Right lobe of liver (tissue), 6 donors: ENCODE results near the gene CXCL12. TPM values are rescaled to one million over a fixed set of nuclear protein-coding genes. Genes with fewer than 3 reads are reported as not detected.

ENCODE experiments used
- ATAC-seq, 4 donors: fragments of 200-7000 bp; cut with Tn5 transposase; one replicate each; pipeline ENCODE4 v1.9.1; 2020; ENCODE audit warnings: mild to moderate bottlenecking in 4 of 4, moderate library complexity in 4 of 4
- DNase-seq, 3 donors: peaks; one replicate each; pipeline ENCODE4 v3.0.0-alpha.2; 2020
- H3K27ac ChIP-seq, 3 donors: fragments of 200-600 bp; one replicate each; pipeline ENCODE4 v1.8.0; 2022
- H3K27me3 ChIP-seq, 2 donors: fragments of 200-600 bp; one replicate each; pipeline ENCODE4 v1.8.0; 2022
- H3K36me3 ChIP-seq, 4 donors: fragments of 200-600 bp; sonication (generic) in 1 of 4; one replicate each; pipeline versions ENCODE4 v1.5.1 to v1.8.0; 2017 to 2022; ENCODE audit warnings: control low read depth in 1 of 4
- H3K4me1 ChIP-seq, 4 donors: fragments of 200-600 bp; sonication (generic) in 1 of 4; one replicate each; pipeline versions ENCODE4 v1.5.1 to v1.8.0; 2017 to 2022; ENCODE audit warnings: control low read depth in 1 of 4
- H3K4me3 ChIP-seq, 3 donors: fragments of 200-600 bp; one replicate each; pipeline ENCODE4 v1.8.0; 2022
- H3K9me3 ChIP-seq, 4 donors: fragments of 200-600 bp; sonication (generic) in 1 of 4; one replicate each; pipeline versions ENCODE4 v1.5.1 to v1.8.0; 2017 to 2022; ENCODE audit warnings: control low read depth in 1 of 4
- POLR2A ChIP-seq: fragments of 450-650 bp; IDR thresholded peaks from one replicate; pipeline ENCODE4 v1.6.1; 2017; ENCODE audit warnings: antibody characterized with exemption, mild to moderate bottlenecking
- WGBS: methylation state at CpG from one replicate; pipeline ENCODE4 v1.1.6; 2018; ENCODE audit warnings: low coverage, low lambda C conversion rate; ENCODE audit not compliant: insufficient coverage; ENCODE audit errors: missing lambda C conversion rate; 5-methylcytosine and 5-hydroxymethylcytosine counted together
- intact Hi-C, 2 donors: fragments of 100-400 bp; cut with DNase I; formaldehyde crosslinking; loops; one replicate each; pipeline versions ENCODE4 v1.11.2 to v1.14.1; 2022
- total RNA-seq, 6 experiments: library from RNA; depleted of rRNA in 2 of 6; stranded (reverse); fragments of >200 nt in 2 of 6; fragmentation: NEBNext Ultra II Directional in 3 of 6; extraction: Animal tissue kit (Norgen Biotek cat#: 25700) in 3 of 6; gene quantifications; one replicate each; pipeline versions ENCODE4 v1.1.0 to v1.2.4, GENCODE V29; 2016 to 2023
- TF ChIP-seq, protein P1 (sequence below), 4 donors: fragments of 200-600 bp in 3 of 4; fragments of 450-650 bp in 1 of 4; IDR thresholded peaks; one replicate each; pipeline versions ENCODE4 v1.5.1 to v1.8.0; 2016 to 2022; ENCODE audit warnings: antibody characterized with exemption in 4 of 4, mild to moderate bottlenecking in 2 of 4
- donor health status: DM: no; HTN: yes; CAD: no.
- donor health status: DM: no; HTN: no; CAD: no.
- donor health status: DM: no; HTN: no; CAD: no.
- donor health status: DM: no; HTN: yes; CAD: no.
- donor health status: DM: no; HTN: yes; CAD: no.

Gene CXCL12
- total RNA-seq, 6 experiments from 2014 or later: 17.5 to 116 (median 65.3) TPM

DNA sequence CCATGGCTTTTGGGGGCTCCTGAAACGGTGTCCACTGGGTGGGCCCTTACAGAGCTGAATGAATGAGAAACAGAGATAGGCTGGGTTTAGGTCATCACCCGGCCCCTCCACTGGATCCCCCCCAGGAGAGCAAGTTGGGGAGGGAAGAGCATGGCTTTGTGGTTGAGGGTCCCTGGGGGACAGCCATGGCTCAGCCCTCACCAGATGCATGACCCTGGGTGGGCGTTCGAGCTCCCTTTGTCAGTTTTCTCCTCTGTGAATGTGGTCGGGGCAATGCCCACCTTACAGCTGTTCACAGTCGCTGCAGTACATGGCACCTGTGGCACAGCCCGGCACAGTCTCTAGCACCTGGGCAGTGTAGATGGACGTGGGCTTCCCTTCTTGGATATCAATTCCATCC is 40.6 kb upstream of the CXCL12 start:
- Histone ChIP-seq H3K4me3 (no peak overlapping the region), H3K27ac (no peak overlapping the region), H3K27me3 (no peaks in the 10 kb centered on the region), H3K9me3 (no peaks in the 10 kb centered on the region), H3K36me3 (no peaks in the 10 kb centered on the region), H3K4me1 (no peaks in the 10 kb centered on the region)
- intact Hi-C loops: no loop called here
- no peak for ATAC-seq
- TF ChIP-seq, protein P1, sequence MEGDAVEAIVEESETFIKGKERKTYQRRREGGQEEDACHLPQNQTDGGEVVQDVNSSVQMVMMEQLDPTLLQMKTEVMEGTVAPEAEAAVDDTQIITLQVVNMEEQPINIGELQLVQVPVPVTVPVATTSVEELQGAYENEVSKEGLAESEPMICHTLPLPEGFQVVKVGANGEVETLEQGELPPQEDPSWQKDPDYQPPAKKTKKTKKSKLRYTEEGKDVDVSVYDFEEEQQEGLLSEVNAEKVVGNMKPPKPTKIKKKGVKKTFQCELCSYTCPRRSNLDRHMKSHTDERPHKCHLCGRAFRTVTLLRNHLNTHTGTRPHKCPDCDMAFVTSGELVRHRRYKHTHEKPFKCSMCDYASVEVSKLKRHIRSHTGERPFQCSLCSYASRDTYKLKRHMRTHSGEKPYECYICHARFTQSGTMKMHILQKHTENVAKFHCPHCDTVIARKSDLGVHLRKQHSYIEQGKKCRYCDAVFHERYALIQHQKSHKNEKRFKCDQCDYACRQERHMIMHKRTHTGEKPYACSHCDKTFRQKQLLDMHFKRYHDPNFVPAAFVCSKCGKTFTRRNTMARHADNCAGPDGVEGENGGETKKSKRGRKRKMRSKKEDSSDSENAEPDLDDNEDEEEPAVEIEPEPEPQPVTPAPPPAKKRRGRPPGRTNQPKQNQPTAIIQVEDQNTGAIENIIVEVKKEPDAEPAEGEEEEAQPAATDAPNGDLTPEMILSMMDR (IDR thresholded peaks at IDR 0.05): no peak
- TF ChIP-seq POLR2A: no peak
- no peak for DNase-seq
- 0% methylated on average over 1 of the region's 8 CpGs for WGBS

DNA sequence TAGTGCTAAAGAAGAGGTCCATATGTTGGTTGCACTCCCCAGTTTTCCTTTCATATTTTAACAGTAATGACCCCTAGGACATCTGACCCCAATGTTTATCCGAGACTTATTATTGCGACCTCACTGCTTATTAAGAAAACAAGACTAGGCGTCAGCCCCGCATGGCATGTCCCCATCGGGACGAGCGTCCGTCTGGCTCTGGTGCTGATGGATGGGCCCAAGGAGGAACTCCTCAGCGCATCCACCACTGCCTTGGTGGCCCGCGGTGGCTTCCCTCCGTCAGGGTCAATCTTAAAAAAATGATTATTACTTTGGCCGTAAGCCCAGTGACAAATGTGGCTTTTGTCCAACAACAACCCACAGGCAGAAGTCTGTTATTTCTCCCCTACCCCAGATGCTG is 40.1 kb upstream of the CXCL12 start:
- WGBS: 34% methylated on average over 9 of the region's 13 CpGs
- Histone ChIP-seq H3K27ac (no peak overlapping the region), H3K9me3 (no peaks in the 10 kb centered on the region), H3K27me3 (no peaks in the 10 kb centered on the region), H3K36me3 (no peaks in the 10 kb centered on the region), H3K4me3 (no peak overlapping the region), H3K4me1 (no peaks in the 10 kb centered on the region)
- intact Hi-C loops: no loop called here
- TF ChIP-seq POLR2A: no peak
- TF ChIP-seq, protein P1 (IDR thresholded peaks at IDR 0.05): no peak
- ATAC-seq (no peak), DNase-seq (no peak)

DNA sequence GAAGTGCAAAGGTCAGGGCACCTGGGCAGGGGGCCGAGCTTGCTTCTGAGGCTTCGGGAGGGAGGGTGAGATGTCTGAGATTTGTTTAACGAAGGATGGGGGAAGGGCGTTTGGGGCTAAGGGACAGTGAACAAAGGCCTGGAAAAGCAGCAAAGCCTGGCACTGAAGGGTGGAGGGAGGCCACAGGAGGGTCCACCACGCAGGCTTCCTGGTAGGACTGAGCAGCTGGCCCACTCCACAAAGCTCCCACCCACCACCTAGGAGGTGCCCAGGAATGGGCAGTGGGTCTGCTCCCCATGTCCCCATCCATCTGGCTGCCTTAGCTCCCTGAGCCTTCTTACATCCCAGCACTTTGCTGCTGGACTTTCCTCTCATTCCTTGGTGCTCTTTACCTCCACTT is 39.4 kb upstream of the CXCL12 start:
- Histone ChIP-seq H3K9me3 (no peaks in the 10 kb centered on the region), H3K27me3 (no peaks in the 10 kb centered on the region), H3K27ac (no peak overlapping the region), H3K36me3 (no peaks in the 10 kb centered on the region), H3K4me3 (no peak overlapping the region), H3K4me1 (no peaks in the 10 kb centered on the region)
- intact Hi-C loops: no loop called here
- ATAC-seq (no peak), DNase-seq (no peak)
- 28% methylated on average over 2 of the region's 5 CpGs for WGBS
- no peak for TF ChIP-seq POLR2A
- TF ChIP-seq, protein P1 (IDR thresholded peaks at IDR 0.05): no peak

DNA sequence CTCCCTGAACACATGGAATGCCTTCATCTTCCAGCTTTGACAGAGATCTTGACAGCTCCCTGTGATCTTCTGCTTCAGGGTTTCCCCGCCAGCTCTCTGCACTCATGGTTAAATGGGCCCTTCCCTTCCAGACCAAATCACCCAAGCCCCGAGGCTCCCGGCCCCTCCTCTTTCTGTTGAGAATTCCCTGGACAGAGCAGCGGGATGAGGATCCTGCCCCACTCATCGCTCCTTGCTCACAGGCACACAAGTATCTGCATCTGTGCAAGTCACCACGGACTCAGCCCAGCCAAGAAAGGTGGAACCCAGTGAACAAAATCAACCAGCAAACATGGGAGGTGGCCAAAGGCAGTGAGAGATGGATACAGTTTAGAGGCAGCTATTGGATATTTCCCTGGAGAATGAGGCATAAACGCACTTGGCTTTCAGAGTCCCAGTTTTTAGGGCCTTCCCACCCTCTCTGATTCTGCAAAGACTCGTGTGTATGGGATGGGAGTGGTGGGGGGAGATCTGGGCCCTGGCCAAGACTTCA is 37.7 kb upstream of the CXCL12 start:
- no peak overlapping the region for H3K4me3 ChIP-seq
- no peaks in the 10 kb centered on the region for H3K27me3 ChIP-seq
- H3K36me3 ChIP-seq: no peaks in the 10 kb centered on the region
- no peak overlapping the region for H3K27ac ChIP-seq
- H3K9me3 ChIP-seq: no peaks in the 10 kb centered on the region
- no peak for DNase-seq
- 64% methylated on average over 8 of the region's 8 CpGs for WGBS
- TF ChIP-seq, protein P1 (IDR thresholded peaks at IDR 0.05): no peak
- no peak for TF ChIP-seq POLR2A
- intact Hi-C loops: no loop called here
- ATAC-seq: no peak
- no peaks in the 10 kb centered on the region for H3K4me1 ChIP-seq

DNA sequence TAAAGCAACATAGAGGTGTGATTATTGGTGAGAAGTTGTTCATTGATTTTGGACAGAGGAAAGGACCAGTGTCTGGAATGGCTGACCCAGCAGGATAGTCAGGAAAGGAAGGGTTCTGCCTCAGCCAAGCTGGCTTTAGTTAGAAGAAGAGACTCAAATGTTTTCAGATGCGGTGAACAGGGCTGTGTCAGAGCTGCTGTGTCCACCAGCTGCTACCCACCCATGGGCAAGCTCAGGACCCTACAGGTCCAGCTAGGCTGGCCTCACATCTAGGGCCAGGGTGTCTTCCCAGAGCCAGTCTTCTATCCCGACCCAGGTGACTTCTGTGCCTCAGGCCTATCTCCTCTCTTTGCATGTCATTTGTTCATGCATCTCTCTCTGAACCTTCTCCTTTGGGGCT is 37.3 kb upstream of the CXCL12 start:
- intact Hi-C loops: no loop called here
- no peak overlapping the region for H3K27ac ChIP-seq
- no peaks in the 10 kb centered on the region for H3K36me3 ChIP-seq
- TF ChIP-seq, protein P1 (IDR thresholded peaks at IDR 0.05): no peak
- no peak for TF ChIP-seq POLR2A
- no CpG with 5 or more reads among the region's 2 CpGs for WGBS
- ATAC-seq: no peak
- no peaks in the 10 kb centered on the region for H3K27me3 ChIP-seq
- DNase-seq: no peak
- H3K4me1 ChIP-seq: no peaks in the 10 kb centered on the region
- no peaks in the 10 kb centered on the region for H3K9me3 ChIP-seq
- no peak overlapping the region for H3K4me3 ChIP-seq
